A673 (cell line): Measurements from ENCODE around the gene ITPRID2.

Experiments
- CTCF ChIP-seq: fragments of 300-800, 200-600 bp; sonication (generic); conservative IDR thresholded peaks from 2 replicates; pipeline ENCODE4 v1.5.1; 2017; ENCODE audit warnings: low read depth, mild to moderate bottlenecking, antibody characterized with exemption, low read length, moderate library complexity, mixed read lengths
- EZH2 ChIP-seq: fragments of 200-600 bp; sonication (generic); IDR thresholded peaks from 2 replicates; pipeline ENCODE4 v1.6.1; 2017; ENCODE audit warnings: borderline replicate concordance, low read depth, mild to moderate bottlenecking, mixed read lengths, antibody characterized with exemption, low read length; ENCODE audit not compliant: poor library complexity, severe bottlenecking

- TF ChIP-seq CTCF (no peak), EZH2 (no peak)
These were observed 79.5 kb downstream of the ITPRID2 start for GRCh38 chr2:181971032-181971431.
